H9 (cell line): ENCODE data around the gene SLC16A1. TPM values are rescaled to one million over a fixed set of nuclear protein-coding genes. Genes with fewer than 3 reads are reported as not detected.

Experiments used
- DNase-seq: peaks from one replicate; pipeline ENCODE4 v3.0.0-alpha.2; 2017
- H2AFZ ChIP-seq: one replicate; pipeline ENCODE4 v1.6.1; 2013; ENCODE audit warnings: mild to moderate bottlenecking, low read length, control low read depth, moderate library complexity
- H2AK5ac ChIP-seq: 2 replicates; pipeline ENCODE4 v1.6.1; 2013; ENCODE audit warnings: low read length, control low read depth, mixed read lengths; ENCODE audit not compliant: insufficient read length
- H2BK120ac ChIP-seq: one replicate; pipeline ENCODE4 v1.6.1; 2013; ENCODE audit warnings: low read depth, mild to moderate bottlenecking, low read length, control low read depth, inconsistent platforms; ENCODE audit not compliant: poor library complexity, severe bottlenecking
- H2BK12ac ChIP-seq: 2 replicates; pipeline ENCODE4 v1.6.1; 2013; ENCODE audit warnings: low read length, control low read depth, mixed read lengths, low read depth; ENCODE audit not compliant: insufficient read length
- H2BK15ac ChIP-seq: 2 replicates; pipeline ENCODE4 v1.6.1; 2013; ENCODE audit warnings: low read depth, low read length, control low read depth
- H2BK20ac ChIP-seq: one replicate; pipeline ENCODE4 v1.6.1; 2013; ENCODE audit warnings: low read depth, mild to moderate bottlenecking, low read length, control low read depth, inconsistent platforms; ENCODE audit not compliant: poor library complexity, severe bottlenecking
- H2BK5ac ChIP-seq: 2 replicates; pipeline ENCODE4 v1.6.1; 2013; ENCODE audit warnings: low read length, control low read depth, mixed read lengths; ENCODE audit not compliant: insufficient read length
- H3K14ac ChIP-seq: 2 replicates; pipeline ENCODE4 v1.6.1; 2013; ENCODE audit warnings: low read length, control low read depth; ENCODE audit not compliant: insufficient read depth
- H3K18ac ChIP-seq: 2 replicates; pipeline ENCODE4 v1.6.1; 2013; ENCODE audit warnings: low read depth, mild to moderate bottlenecking, mixed read lengths, low read length, control low read depth; ENCODE audit not compliant: insufficient read length
- H3K23ac ChIP-seq: 2 replicates; pipeline ENCODE4 v1.6.1; 2013; ENCODE audit warnings: low read length, control low read depth, mixed read lengths, low read depth; ENCODE audit not compliant: insufficient read length
- H3K23me2 ChIP-seq: 2 replicates; pipeline ENCODE4 v1.6.1; 2013; ENCODE audit warnings: low read depth, mild to moderate bottlenecking, mixed read lengths, low read length, control low read depth; ENCODE audit not compliant: insufficient read length, poor library complexity, severe bottlenecking
- H3K27ac ChIP-seq: 2 replicates; pipeline ENCODE4 v1.5.1; 2013; ENCODE audit warnings: low read length, control low read depth, mixed read lengths, low read depth; ENCODE audit not compliant: insufficient read length
- H3K27me3 ChIP-seq: 2 replicates; pipeline ENCODE4 v1.6.1; 2013; ENCODE audit warnings: low read length, control low read depth, inconsistent platforms; ENCODE audit not compliant: insufficient read depth
- H3K4ac ChIP-seq: 2 replicates; pipeline ENCODE4 v1.6.1; 2013; ENCODE audit warnings: low read depth, mild to moderate bottlenecking, control low read depth, inconsistent platforms, low read length, moderate library complexity
- H3K4me1 ChIP-seq: 2 replicates; pipeline ENCODE4 v1.6.1; 2013; ENCODE audit warnings: low read length, control low read depth, inconsistent platforms; ENCODE audit not compliant: insufficient read depth
- H3K4me2 ChIP-seq: 2 replicates; pipeline ENCODE4 v1.6.1; 2013; ENCODE audit warnings: low read length, control low read depth, mixed read lengths; ENCODE audit not compliant: insufficient read length, insufficient read depth
- H3K56ac ChIP-seq: 2 replicates; pipeline ENCODE4 v1.6.1; 2013; ENCODE audit warnings: low read depth, mild to moderate bottlenecking, mixed read lengths, low read length, control low read depth; ENCODE audit not compliant: insufficient read length
- H3K79me1 ChIP-seq: 2 replicates; pipeline ENCODE4 v1.6.1; 2013; ENCODE audit warnings: low read depth, mild to moderate bottlenecking, moderate library complexity, low read length, control low read depth, inconsistent platforms; ENCODE audit not compliant: insufficient read depth, poor library complexity, severe bottlenecking
- H3K79me2 ChIP-seq: 2 replicates; pipeline ENCODE4 v1.6.1; 2013; ENCODE audit warnings: low read length, control low read depth, inconsistent platforms; ENCODE audit not compliant: insufficient read depth
- H3K9ac ChIP-seq: 2 replicates; pipeline ENCODE4 v1.6.1; 2013; ENCODE audit warnings: low read length, control low read depth, mixed read lengths; ENCODE audit not compliant: insufficient read length; ENCODE audit errors: extremely low read depth
- H3K9me3 ChIP-seq: one replicate; pipeline ENCODE4 v1.6.1; 2013; ENCODE audit warnings: low read depth, low read length, inconsistent platforms; ENCODE audit not compliant: control insufficient read depth
- H3T11ph ChIP-seq: one replicate; pipeline ENCODE4 v1.6.1; 2013; ENCODE audit warnings: mild to moderate bottlenecking, low read length, control low read depth, inconsistent platforms
- H4K20me1 ChIP-seq: one replicate; pipeline ENCODE4 v1.6.1; 2013; ENCODE audit not compliant: control insufficient read depth, insufficient read length, insufficient read depth
- H4K5ac ChIP-seq: 2 replicates; pipeline ENCODE4 v1.6.1; 2013; ENCODE audit warnings: low read depth, mild to moderate bottlenecking, mixed read lengths, low read length, control low read depth; ENCODE audit not compliant: insufficient read length
- H4K8ac ChIP-seq: replicated peaks from 2 replicates; pipeline ENCODE4 v1.6.1; 2013; ENCODE audit warnings: low read length, control low read depth, mixed read lengths, low read depth; ENCODE audit not compliant: insufficient read length
- H4K91ac ChIP-seq: 2 replicates; pipeline ENCODE4 v1.6.1; 2013; ENCODE audit warnings: low read depth, mild to moderate bottlenecking, moderate library complexity, mixed read lengths, low read length, control low read depth; ENCODE audit not compliant: insufficient read length
- H3K27ac Mint-ChIP-seq, 3 experiments: 2 replicates in 2 of 3; 3 replicates in 1 of 3; pipeline ENCODE4 v1.8.0; 2020 to 2021; ENCODE audit warnings: mixed read lengths in 3 of 3, mild to moderate bottlenecking in 1 of 3, moderate library complexity in 1 of 3
- H3K27me3 Mint-ChIP-seq: 2 replicates; pipeline ENCODE4 v1.8.0; 2021; ENCODE audit warnings: low read depth, mild to moderate bottlenecking, moderate library complexity, mixed read lengths
- H3K36me3 Mint-ChIP-seq, 3 experiments: 2 replicates in 2 of 3; 3 replicates in 1 of 3; pipeline ENCODE4 v1.8.0; 2020 to 2021; ENCODE audit warnings: low read depth in 3 of 3, mixed read lengths in 3 of 3; ENCODE audit not compliant: insufficient read depth in 1 of 3
- H3K4me1 Mint-ChIP-seq, 2 experiments: 2 replicates each; pipeline ENCODE4 v1.8.0; 2020; ENCODE audit warnings: mixed read lengths in 2 of 2
- H3K4me3 Mint-ChIP-seq, 2 experiments: 2 replicates in 1 of 2; 3 replicates in 1 of 2; pipeline ENCODE4 v1.8.0; 2020 to 2021; ENCODE audit warnings: mild to moderate bottlenecking in 2 of 2, mixed read lengths in 2 of 2, moderate library complexity in 1 of 2
- H3K9me3 Mint-ChIP-seq, 2 experiments: 2 replicates in 1 of 2; 3 replicates in 1 of 2; pipeline ENCODE4 v1.8.0; 2020; ENCODE audit warnings: mild to moderate bottlenecking in 2 of 2, mixed read lengths in 2 of 2, moderate library complexity in 1 of 2
- WGBS: extraction: QIAGEN DNeasy Blood & Tissue Kit; methylation state at CpG from one replicate; pipeline ENCODE4 v1.1.7; 2013; ENCODE audit warnings: missing lambda C conversion rate, low lambda C conversion rate, mixed read lengths; ENCODE audit not compliant: insufficient read length; ENCODE audit errors: extremely low coverage; 5-methylcytosine and 5-hydroxymethylcytosine counted together
- total RNA-seq: library from RNA; stranded (reverse); gene quantifications from 2 replicates; pipeline ENCODE4 v1.2.1, GENCODE V29; 2021
- TF ChIP-seq, protein P1 (sequence below): fragments of 200-600 bp; sonication (generic); conservative IDR thresholded peaks from 3 replicates; pipeline ENCODE4 v1.8.0; 2021; ENCODE audit warnings: antibody characterized with exemption, mild to moderate bottlenecking

Gene SLC16A1
- total RNA-seq, 1 experiment from 2014 or later: 381 TPM

DNA sequence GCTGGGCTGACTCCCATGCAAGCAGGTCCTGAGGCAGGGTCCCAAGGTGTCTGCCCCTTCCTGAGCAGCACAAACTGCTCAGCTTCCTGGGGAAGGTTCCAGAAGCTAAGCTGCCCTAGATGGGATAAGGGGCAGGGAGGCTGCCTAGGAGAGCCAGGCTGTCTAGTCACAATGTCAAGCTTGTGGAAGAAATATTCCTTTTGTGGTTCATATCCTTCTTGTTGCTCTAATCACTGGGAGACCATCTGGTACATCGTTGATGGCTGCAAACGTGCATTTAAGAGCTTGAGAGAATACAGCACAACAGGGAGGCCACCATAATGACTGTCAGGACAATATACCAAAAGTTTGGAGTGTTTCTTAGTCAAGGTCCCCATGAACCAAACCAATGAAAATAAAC is 67.4 kb downstream of the SLC16A1 start:
- H4K20me1 ChIP-seq: no peaks in the 10 kb centered on the region
- H3K4me3 Mint-ChIP-seq: no peak overlapping the region
- H3K27me3 ChIP-seq: no peaks in the 10 kb centered on the region
- H3K36me3 Mint-ChIP-seq: peaks cover 3 to 5% (median 4%) of the 10 kb centered on the region in 3 experiments
- H3K18ac ChIP-seq: no peak overlapping the region
- peaks cover 2% of the 10 kb centered on the region for H3K9me3 ChIP-seq
- no peak overlapping the region for H2BK12ac ChIP-seq
- H2BK120ac ChIP-seq: no peak overlapping the region
- H3K4me1 ChIP-seq: no peaks in the 10 kb centered on the region
- H4K5ac ChIP-seq: no peak overlapping the region
- H2BK5ac ChIP-seq: no peak overlapping the region
- H3K14ac ChIP-seq: no peak overlapping the region
- H3K79me2 ChIP-seq: no peaks in the 10 kb centered on the region
- no peak overlapping the region for H4K91ac ChIP-seq
- no peak overlapping the region for H4K8ac ChIP-seq
- H2AK5ac ChIP-seq: no peak overlapping the region
- no peak overlapping the region for H3K56ac ChIP-seq
- H3K27ac Mint-ChIP-seq: peak overlapping the region in 1 of 3 experiments; percentile 45; a peak in 1 of 7 replicates
- H3T11ph ChIP-seq: no peak overlapping the region
- no peak overlapping the region for H3K4ac ChIP-seq
- peaks cover 9 to 11% of the 10 kb centered on the region in 2 experiments for H3K9me3 Mint-ChIP-seq
- no peak overlapping the region for H2AFZ ChIP-seq
- no peak overlapping the region for H3K9ac ChIP-seq
- no peak overlapping the region for H3K27ac ChIP-seq
- no peak overlapping the region for H3K4me2 ChIP-seq
- H3K79me1 ChIP-seq: no peaks in the 10 kb centered on the region
- no peak overlapping the region for H2BK20ac ChIP-seq
- no CpG with 5 or more reads among the region's 2 CpGs for WGBS
- TF ChIP-seq, protein P1, sequence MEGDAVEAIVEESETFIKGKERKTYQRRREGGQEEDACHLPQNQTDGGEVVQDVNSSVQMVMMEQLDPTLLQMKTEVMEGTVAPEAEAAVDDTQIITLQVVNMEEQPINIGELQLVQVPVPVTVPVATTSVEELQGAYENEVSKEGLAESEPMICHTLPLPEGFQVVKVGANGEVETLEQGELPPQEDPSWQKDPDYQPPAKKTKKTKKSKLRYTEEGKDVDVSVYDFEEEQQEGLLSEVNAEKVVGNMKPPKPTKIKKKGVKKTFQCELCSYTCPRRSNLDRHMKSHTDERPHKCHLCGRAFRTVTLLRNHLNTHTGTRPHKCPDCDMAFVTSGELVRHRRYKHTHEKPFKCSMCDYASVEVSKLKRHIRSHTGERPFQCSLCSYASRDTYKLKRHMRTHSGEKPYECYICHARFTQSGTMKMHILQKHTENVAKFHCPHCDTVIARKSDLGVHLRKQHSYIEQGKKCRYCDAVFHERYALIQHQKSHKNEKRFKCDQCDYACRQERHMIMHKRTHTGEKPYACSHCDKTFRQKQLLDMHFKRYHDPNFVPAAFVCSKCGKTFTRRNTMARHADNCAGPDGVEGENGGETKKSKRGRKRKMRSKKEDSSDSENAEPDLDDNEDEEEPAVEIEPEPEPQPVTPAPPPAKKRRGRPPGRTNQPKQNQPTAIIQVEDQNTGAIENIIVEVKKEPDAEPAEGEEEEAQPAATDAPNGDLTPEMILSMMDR: no peak
- H3K4me1 Mint-ChIP-seq: peaks cover 7 to 9% of the 10 kb centered on the region in 2 experiments
- H2BK15ac ChIP-seq: no peak overlapping the region
- H3K27me3 Mint-ChIP-seq: no peaks in the 10 kb centered on the region
- H3K23me2 ChIP-seq: no peaks in the 10 kb centered on the region
- no peak overlapping the region for H3K23ac ChIP-seq
- no peak for DNase-seq
